HL-60 (cell line): ENCODE measurements around the gene PGGHG.
A peak's percentile ranks its signal among the peaks of the same experiment; 100 is the strongest.

Source experiments
- DNase-seq, 2 experiments: peaks; one replicate each; pipeline ENCODE4 v3.0.0-alpha.2; 2010 to 2020; ENCODE audit warnings: low read depth in 1 of 2, low spot score in 1 of 2
- H3K27ac ChIP-seq: fragments of 250-450 bp; sonication (Bioruptor Pico); replicated peaks from 2 replicates; pipeline ENCODE4 v1.5.1; 2020; ENCODE audit warnings: mild to moderate bottlenecking, moderate library complexity
- H3K27me3 ChIP-seq: fragments of 250-450 bp; sonication (Bioruptor Pico); 2 replicates; pipeline ENCODE4 v1.5.1; 2021; ENCODE audit warnings: mild to moderate bottlenecking, moderate library complexity; ENCODE audit not compliant: insufficient read depth, poor library complexity, severe bottlenecking
- H3K4me3 ChIP-seq: replicated peaks from 2 replicates; pipeline ENCODE4 v1.5.1; 2011; ENCODE audit warnings: mild to moderate bottlenecking, control low read depth, low read length; ENCODE audit not compliant: insufficient read depth
- GABPA ChIP-seq: IDR thresholded peaks from 2 replicates; pipeline ENCODE4 v1.6.1; 2012; ENCODE audit warnings: low read depth
- POLR2AphosphoS5 ChIP-seq: IDR thresholded peaks from 2 replicates; pipeline ENCODE4 v1.6.1; 2012; ENCODE audit warnings: low read depth
- SPI1 ChIP-seq: IDR thresholded peaks from 2 replicates; pipeline ENCODE4 v1.6.1; 2012; ENCODE audit warnings: low read depth, mild to moderate bottlenecking, borderline replicate concordance
- TF ChIP-seq, protein P1 (sequence below): IDR thresholded peaks from one replicate; pipeline ENCODE4 v1.5.1; 2011; ENCODE audit warnings: low read length, control low read depth, inconsistent platforms; ENCODE audit not compliant: insufficient read depth
- TF ChIP-seq, protein P2 (sequence below): IDR thresholded peaks from 2 replicates; pipeline ENCODE4 v1.6.1; 2012; ENCODE audit warnings: low read depth; ENCODE audit not compliant: insufficient replicate concordance

The PGGHG gene

GRCh38 chr11:289398-289711 lies 429 bp downstream of the PGGHG start:
- 0 out of 2 replicates have a peak overlapping the region, but pooled peaks have one; percentile 33 for H3K4me3 ChIP-seq
- no peak overlapping the region for H3K27ac ChIP-seq
- H3K27me3 ChIP-seq, result peaks cover 8% of the 10 kb centered on the region
- no peak for DNase-seq
- TF ChIP-seq SPI1 (no peak), GABPA (no peak)
- TF ChIP-seq, protein P1, sequence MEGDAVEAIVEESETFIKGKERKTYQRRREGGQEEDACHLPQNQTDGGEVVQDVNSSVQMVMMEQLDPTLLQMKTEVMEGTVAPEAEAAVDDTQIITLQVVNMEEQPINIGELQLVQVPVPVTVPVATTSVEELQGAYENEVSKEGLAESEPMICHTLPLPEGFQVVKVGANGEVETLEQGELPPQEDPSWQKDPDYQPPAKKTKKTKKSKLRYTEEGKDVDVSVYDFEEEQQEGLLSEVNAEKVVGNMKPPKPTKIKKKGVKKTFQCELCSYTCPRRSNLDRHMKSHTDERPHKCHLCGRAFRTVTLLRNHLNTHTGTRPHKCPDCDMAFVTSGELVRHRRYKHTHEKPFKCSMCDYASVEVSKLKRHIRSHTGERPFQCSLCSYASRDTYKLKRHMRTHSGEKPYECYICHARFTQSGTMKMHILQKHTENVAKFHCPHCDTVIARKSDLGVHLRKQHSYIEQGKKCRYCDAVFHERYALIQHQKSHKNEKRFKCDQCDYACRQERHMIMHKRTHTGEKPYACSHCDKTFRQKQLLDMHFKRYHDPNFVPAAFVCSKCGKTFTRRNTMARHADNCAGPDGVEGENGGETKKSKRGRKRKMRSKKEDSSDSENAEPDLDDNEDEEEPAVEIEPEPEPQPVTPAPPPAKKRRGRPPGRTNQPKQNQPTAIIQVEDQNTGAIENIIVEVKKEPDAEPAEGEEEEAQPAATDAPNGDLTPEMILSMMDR, result no peak

GRCh38 chr11:289712-290620 lies 1.0 kb downstream of the PGGHG start:
- H3K27me3 ChIP-seq, result peaks cover 8% of the 10 kb centered on the region
- no peak for DNase-seq
- no peak overlapping the region for H3K27ac ChIP-seq
- TF ChIP-seq POLR2AphosphoS5 (no peak), GABPA (no peak)
- TF ChIP-seq, protein P2, sequence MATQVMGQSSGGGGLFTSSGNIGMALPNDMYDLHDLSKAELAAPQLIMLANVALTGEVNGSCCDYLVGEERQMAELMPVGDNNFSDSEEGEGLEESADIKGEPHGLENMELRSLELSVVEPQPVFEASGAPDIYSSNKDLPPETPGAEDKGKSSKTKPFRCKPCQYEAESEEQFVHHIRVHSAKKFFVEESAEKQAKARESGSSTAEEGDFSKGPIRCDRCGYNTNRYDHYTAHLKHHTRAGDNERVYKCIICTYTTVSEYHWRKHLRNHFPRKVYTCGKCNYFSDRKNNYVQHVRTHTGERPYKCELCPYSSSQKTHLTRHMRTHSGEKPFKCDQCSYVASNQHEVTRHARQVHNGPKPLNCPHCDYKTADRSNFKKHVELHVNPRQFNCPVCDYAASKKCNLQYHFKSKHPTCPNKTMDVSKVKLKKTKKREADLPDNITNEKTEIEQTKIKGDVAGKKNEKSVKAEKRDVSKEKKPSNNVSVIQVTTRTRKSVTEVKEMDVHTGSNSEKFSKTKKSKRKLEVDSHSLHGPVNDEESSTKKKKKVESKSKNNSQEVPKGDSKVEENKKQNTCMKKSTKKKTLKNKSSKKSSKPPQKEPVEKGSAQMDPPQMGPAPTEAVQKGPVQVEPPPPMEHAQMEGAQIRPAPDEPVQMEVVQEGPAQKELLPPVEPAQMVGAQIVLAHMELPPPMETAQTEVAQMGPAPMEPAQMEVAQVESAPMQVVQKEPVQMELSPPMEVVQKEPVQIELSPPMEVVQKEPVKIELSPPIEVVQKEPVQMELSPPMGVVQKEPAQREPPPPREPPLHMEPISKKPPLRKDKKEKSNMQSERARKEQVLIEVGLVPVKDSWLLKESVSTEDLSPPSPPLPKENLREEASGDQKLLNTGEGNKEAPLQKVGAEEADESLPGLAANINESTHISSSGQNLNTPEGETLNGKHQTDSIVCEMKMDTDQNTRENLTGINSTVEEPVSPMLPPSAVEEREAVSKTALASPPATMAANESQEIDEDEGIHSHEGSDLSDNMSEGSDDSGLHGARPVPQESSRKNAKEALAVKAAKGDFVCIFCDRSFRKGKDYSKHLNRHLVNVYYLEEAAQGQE, result no peak
- TF ChIP-seq, protein P1, result no peak
- no peak overlapping the region for H3K4me3 ChIP-seq

DNA sequence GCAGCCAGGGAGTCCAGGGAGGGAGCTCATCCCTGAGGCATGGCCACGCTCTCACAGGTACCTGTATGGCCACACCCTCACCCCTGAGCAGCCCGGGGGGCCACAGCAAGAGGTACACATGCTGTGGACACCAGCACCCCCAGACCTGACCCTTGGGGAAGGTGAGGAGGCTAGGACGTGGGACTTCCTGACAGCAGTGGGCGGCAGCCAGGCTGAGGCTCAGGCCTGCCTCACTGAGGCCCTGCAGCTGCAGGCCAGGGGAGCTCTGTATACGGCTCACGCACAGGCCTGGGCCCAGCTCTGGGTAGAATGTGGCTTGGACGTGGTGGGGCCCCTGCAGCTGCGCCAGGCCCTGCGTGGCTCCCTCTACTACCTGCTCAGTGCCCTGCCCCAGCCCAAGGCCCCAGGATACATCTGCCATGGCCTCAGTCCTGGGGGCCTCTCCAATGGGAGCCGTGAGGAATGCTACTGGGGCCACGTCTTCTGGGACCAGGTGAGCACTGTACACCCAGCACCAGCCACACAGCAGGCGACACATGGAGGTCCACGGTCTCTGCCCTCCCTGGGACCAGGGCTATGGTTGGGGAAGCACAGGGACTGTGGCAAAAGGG lies 1.8 kb downstream of the PGGHG start:
- no peak overlapping the region for H3K27ac ChIP-seq
- DNase-seq, result no peak
- peaks cover 8% of the 10 kb centered on the region for H3K27me3 ChIP-seq
- H3K4me3 ChIP-seq, result no peak overlapping the region
- no peak for TF ChIP-seq SPI1
- TF ChIP-seq, protein P2, result no peak
- no peak for TF ChIP-seq GABPA
- no peak for TF ChIP-seq POLR2AphosphoS5
- TF ChIP-seq, protein P1, result no peak
